ENCODE results near the gene ZNF668.
"Not testable (repeated sequence)": the region's sequence is repeated elsewhere in the genome, so short reads cannot be mapped to it uniquely, and the experiment has no call there.

Gene ZNF668

DNA sequence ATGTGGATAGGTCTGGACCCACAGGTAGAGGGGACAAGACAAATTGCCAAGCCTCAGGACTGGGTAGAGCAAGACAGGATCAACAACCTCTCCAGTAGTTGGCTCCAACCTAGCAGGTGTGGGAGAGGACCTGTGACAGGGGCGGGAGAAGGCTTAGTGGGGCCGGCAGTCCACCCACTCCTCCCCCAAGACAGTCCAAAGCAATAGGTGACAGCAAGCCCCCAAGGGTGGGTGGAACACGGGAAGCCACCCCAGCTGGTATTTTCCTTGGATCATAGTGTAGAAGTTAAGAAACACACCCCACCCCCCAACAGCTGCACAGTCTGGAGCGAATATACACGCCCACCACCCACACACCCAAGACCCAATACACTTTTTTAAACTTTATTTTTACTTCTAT lies 44.8 kb downstream of the ZNF668 start:
- H3K27ac ChIP-seq (ENCODE audit: insufficient read depth, low read depth, low read length, poor library complexity, severe bottlenecking), result no peak overlapping the region
- H3K36me3 ChIP-seq (ENCODE audit: control insufficient read depth, insufficient read depth, low read length), result no peaks in the 10 kb centered on the region
- H3K9me3 ChIP-seq (ENCODE audit: control insufficient read depth, low read length), result no peaks in the 10 kb centered on the region
- H3K27me3 ChIP-seq (ENCODE audit: control insufficient read depth, insufficient read depth, low read length, poor library complexity, severe bottlenecking), result no peaks in the 10 kb centered on the region
- H3K4me3 ChIP-seq (ENCODE audit: insufficient read depth, low read depth, low read length), result no peak overlapping the region
- WGBS, 2 experiments, result 83 to 89% methylated on average over 3 of the region's 5 CpGs
- H3K4me1 ChIP-seq (ENCODE audit: control insufficient read depth, insufficient read depth, low read length), result no peaks in the 10 kb centered on the region

DNA sequence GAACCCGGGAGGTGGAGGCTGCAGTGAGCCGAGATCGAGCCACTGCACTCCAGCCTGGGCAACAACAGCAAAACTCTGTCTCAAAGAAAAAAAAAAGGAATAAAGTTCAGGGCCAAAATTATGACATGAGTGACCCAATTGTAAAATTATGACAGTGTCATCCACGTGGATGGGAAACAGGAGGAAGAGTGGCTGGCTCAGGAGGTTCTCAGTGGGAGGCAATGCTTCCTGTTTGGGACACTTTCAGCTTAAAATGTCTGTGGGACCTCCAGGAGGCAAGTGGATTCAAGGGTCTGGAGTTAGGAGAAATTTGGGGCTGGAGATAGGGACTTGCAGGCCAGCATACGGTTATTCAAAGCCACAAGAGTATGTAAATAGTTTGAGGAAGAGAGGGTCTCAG lies 48.7 kb downstream of the ZNF668 start:
- WGBS, 2 experiments, result 83 to 86% methylated on average over 5 of the region's 5 CpGs
- no peaks in the 10 kb centered on the region for H3K27me3 ChIP-seq (ENCODE audit: control insufficient read depth, insufficient read depth, low read length, poor library complexity, severe bottlenecking)
- no peak overlapping the region for H3K27ac ChIP-seq (ENCODE audit: insufficient read depth, low read depth, low read length, poor library complexity, severe bottlenecking)
- no peaks in the 10 kb centered on the region for H3K36me3 ChIP-seq (ENCODE audit: control insufficient read depth, insufficient read depth, low read length)
- H3K9me3 ChIP-seq (ENCODE audit: control insufficient read depth, low read length), result no peaks in the 10 kb centered on the region
- H3K4me1 ChIP-seq (ENCODE audit: control insufficient read depth, insufficient read depth, low read length), result no peaks in the 10 kb centered on the region
- no peak overlapping the region for H3K4me3 ChIP-seq (ENCODE audit: insufficient read depth, low read depth, low read length)

DNA sequence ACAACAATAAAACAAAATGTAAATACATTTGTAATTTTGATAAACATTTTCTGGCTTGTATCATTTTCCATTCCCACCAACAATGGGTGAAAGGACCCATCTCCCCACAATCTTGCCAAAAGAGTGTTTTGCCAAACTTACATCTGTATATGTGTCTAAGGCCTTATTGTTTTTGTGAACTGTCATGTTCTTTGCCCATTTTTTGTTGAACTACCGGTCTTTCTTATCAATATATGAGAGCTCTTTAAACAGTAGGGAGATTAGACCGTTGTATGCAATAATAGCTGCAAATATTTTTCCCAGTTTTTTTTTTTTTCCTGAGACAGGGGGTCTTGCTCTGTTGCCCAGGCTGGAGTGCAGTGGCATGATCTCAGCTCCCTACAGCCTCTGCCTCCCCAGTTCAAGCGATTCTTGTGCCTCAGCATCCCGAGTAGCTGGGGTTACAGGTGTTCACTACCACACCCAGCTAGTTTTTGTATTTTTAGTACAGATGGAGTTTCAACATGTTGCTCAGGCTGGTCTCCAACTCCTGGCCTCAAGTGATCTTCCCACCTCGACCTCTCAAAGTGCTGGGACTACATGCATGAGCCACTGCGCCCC lies 50.3 kb downstream of the ZNF668 start:
- Histone ChIP-seq H3K27me3 (ENCODE audit: control insufficient read depth, insufficient read depth, low read length, poor library complexity, severe bottlenecking) (no peaks in the 10 kb centered on the region), H3K4me3 (ENCODE audit: insufficient read depth, low read depth, low read length) (no peak overlapping the region), H3K36me3 (ENCODE audit: control insufficient read depth, insufficient read depth, low read length) (no peaks in the 10 kb centered on the region), H3K27ac (ENCODE audit: insufficient read depth, low read depth, low read length, poor library complexity, severe bottlenecking) (no peak overlapping the region), H3K9me3 (ENCODE audit: control insufficient read depth, low read length) (no peaks in the 10 kb centered on the region), H3K4me1 (ENCODE audit: control insufficient read depth, insufficient read depth, low read length) (no peaks in the 10 kb centered on the region)
- WGBS, 2 experiments, result 86% methylated on average over 6 of the region's 6 CpGs

DNA sequence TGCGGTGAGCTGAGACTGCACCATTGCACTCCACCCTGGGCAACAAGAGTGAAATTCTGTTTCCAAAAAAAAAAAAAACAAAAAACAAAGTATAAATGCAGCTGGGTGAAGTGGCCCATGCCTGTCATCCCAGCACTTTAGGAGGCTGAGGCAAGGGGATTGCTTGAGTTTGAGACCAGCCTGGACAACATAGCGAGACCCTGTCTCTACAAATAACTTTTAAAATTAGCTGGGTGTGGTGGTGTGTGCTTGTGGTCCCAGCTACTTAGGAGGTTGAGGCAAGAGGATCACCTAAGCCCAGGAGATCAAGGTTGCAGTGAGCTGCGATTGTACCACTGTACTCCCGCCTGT lies 50.8 kb downstream of the ZNF668 start:
- Histone ChIP-seq H3K9me3 (ENCODE audit: control insufficient read depth, low read length) (no peaks in the 10 kb centered on the region), H3K36me3 (ENCODE audit: control insufficient read depth, insufficient read depth, low read length) (no peaks in the 10 kb centered on the region), H3K27ac (ENCODE audit: insufficient read depth, low read depth, low read length, poor library complexity, severe bottlenecking) (no peak overlapping the region), H3K4me3 (ENCODE audit: insufficient read depth, low read depth, low read length) (no peak overlapping the region), H3K27me3 (ENCODE audit: control insufficient read depth, insufficient read depth, low read length, poor library complexity, severe bottlenecking) (no peaks in the 10 kb centered on the region), H3K4me1 (ENCODE audit: control insufficient read depth, insufficient read depth, low read length) (no peaks in the 10 kb centered on the region)
- 93 to 94% methylated on average over 2 to 4 of the region's 4 CpGs for WGBS, 2 experiments

DNA sequence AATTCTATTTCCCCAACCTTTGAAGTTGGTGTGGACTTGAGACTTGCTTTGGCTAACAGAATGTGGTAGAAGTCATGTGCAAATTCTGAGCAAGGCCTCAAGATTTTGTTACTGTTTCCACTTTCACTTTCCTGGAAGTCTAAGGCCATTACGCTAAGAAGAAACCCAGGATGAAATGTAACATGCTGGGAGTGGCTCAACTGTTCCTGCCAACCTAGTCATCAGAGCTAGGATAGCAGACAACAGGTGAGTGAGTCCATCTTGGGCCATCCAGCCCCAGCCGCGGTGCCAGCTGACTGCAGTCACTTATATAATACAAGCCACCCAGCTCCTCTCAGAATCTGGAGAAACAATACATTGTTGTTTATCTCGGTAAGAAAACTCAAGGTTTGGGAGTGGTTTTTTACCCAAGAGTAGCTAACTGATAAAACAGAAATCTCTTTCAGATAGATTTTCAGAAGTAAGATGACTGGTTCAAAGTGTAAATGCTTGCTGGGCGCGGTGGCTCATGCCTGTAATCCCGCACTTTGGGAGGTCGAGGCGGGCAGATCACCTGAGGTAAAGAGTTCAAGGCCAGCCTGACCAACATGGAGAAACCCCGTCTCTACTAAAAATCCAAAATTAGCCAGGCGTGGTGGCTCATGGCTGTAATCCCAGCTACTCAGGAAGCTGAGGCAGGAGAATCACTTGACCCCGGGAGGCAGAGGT lies 51.3 kb downstream of the ZNF668 start:
- Histone ChIP-seq H3K4me3 (ENCODE audit: insufficient read depth, low read depth, low read length) (no peak overlapping the region), H3K27me3 (ENCODE audit: control insufficient read depth, insufficient read depth, low read length, poor library complexity, severe bottlenecking) (no peaks in the 10 kb centered on the region), H3K36me3 (ENCODE audit: control insufficient read depth, insufficient read depth, low read length) (no peaks in the 10 kb centered on the region), H3K9me3 (ENCODE audit: control insufficient read depth, low read length) (no peaks in the 10 kb centered on the region), H3K4me1 (ENCODE audit: control insufficient read depth, insufficient read depth, low read length) (no peaks in the 10 kb centered on the region), H3K27ac (ENCODE audit: insufficient read depth, low read depth, low read length, poor library complexity, severe bottlenecking) (no peak overlapping the region)
- WGBS, 2 experiments, result 86% methylated on average over 12 of the region's 12 CpGs

DNA sequence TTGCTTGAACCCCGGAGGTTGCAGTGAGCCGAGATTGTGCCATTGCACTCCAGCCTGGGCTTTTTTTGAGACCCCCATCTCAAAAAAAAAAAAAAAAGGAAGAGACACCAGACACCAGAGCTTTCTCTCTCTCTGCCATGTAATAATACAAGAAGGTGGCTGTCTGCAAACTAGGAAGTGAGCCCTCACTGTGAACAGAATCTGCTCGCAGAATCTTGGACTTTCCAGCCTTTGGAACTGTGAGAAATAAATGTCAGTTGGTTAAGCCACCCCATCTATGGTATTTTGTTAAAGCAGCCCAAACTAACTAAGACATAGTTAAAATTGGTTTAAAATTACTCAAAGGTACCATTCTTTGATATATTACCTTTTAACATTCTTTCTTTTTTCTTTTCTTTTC lies 53.5 kb downstream of the ZNF668 start:
- WGBS, 2 experiments, result 91 to 92% methylated on average over 3 of the region's 3 CpGs
- Histone ChIP-seq H3K4me3 (ENCODE audit: insufficient read depth, low read depth, low read length) (no peak overlapping the region), H3K36me3 (ENCODE audit: control insufficient read depth, insufficient read depth, low read length) (no peaks in the 10 kb centered on the region), H3K9me3 (ENCODE audit: control insufficient read depth, low read length) (no peaks in the 10 kb centered on the region), H3K27me3 (ENCODE audit: control insufficient read depth, insufficient read depth, low read length, poor library complexity, severe bottlenecking) (no peaks in the 10 kb centered on the region), H3K27ac (ENCODE audit: insufficient read depth, low read depth, low read length, poor library complexity, severe bottlenecking) (no peak overlapping the region), H3K4me1 (ENCODE audit: control insufficient read depth, insufficient read depth, low read length) (no peaks in the 10 kb centered on the region)

DNA sequence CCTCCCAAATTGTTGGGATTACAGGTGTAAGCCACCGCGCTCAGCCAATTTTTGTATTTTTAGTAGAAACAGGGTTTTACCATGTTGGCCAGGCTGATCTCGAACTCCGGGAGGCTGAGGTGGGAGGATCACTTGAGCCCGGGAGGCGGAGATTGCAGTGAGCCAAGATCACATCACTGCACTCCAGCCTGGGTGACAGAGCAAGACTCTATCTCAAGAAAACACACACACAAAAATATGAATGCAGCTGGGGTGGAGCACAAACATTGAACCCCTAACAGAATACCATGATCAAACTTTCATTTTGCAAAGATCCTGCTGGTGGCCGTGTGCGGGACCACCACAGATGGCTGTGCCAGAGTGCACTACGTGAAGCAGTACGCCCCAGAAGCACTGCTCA lies 56.3 kb downstream of the ZNF668 start:
- WGBS, 2 experiments, result 91 to 95% methylated on average over 9 to 10 of the region's 10 CpGs
- not testable (repeated sequence) for H3K27me3 ChIP-seq (ENCODE audit: control insufficient read depth, insufficient read depth, low read length, poor library complexity, severe bottlenecking); H3K9me3 ChIP-seq (ENCODE audit: control insufficient read depth, low read length); H3K4me3 ChIP-seq (ENCODE audit: insufficient read depth, low read depth, low read length); H3K27ac ChIP-seq (ENCODE audit: insufficient read depth, low read depth, low read length, poor library complexity, severe bottlenecking); H3K4me1 ChIP-seq (ENCODE audit: control insufficient read depth, insufficient read depth, low read length); H3K36me3 ChIP-seq (ENCODE audit: control insufficient read depth, insufficient read depth, low read length)

DNA sequence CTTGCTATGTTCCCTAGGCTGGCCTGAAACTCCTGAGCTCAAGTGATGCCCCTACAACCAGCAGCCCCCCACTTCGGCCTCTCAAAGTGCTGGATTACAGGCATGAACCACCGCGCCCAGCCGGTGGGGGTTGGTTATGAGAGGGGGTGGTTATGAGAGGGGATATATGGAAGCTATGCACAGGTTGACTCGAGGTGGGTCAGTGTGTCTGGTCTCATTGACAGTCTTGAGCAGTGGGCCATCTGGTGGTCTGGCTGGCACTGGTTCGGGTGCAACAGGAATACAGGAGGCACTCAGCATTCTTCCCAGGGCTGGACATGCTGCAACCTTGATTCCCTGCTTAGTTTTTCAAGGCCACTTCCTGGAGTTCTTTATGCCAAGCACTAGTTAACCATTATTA lies 58.0 kb downstream of the ZNF668 start:
- no peak overlapping the region for H3K27ac ChIP-seq (ENCODE audit: insufficient read depth, low read depth, low read length, poor library complexity, severe bottlenecking)
- no peaks in the 10 kb centered on the region for H3K9me3 ChIP-seq (ENCODE audit: control insufficient read depth, low read length)
- peaks cover 7% of the 10 kb centered on the region for H3K27me3 ChIP-seq (ENCODE audit: control insufficient read depth, insufficient read depth, low read length, poor library complexity, severe bottlenecking)
- 69 to 81% methylated on average over 6 of the region's 6 CpGs for WGBS, 2 experiments
- H3K4me3 ChIP-seq (ENCODE audit: insufficient read depth, low read depth, low read length), result no peak overlapping the region
- H3K36me3 ChIP-seq (ENCODE audit: control insufficient read depth, insufficient read depth, low read length), result no peaks in the 10 kb centered on the region
- H3K4me1 ChIP-seq (ENCODE audit: control insufficient read depth, insufficient read depth, low read length), result no peaks in the 10 kb centered on the region

DNA sequence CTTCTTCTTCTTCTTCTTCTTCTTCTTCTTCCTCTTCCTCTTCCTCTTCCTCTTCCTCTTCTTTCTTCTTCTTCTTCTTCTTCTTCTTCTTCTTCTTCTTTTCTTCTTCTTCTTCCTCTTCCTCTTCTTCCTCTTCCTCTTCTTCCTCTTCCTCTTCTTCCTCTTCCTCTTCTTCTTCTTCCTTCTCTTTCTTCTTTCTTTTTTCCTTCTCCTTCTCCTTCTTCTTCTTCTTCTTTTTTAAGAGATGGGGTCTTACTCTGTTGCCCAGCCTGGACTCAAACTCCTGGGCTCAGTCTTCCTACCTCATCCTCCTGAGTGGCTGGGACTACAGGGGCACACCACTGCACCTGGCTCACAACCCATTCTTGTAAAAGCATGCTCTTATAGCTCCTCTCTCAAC lies 60.7 kb downstream of the ZNF668 start:
- H3K36me3 ChIP-seq (ENCODE audit: control insufficient read depth, insufficient read depth, low read length); H3K27ac ChIP-seq (ENCODE audit: insufficient read depth, low read depth, low read length, poor library complexity, severe bottlenecking): not testable (repeated sequence)

DNA sequence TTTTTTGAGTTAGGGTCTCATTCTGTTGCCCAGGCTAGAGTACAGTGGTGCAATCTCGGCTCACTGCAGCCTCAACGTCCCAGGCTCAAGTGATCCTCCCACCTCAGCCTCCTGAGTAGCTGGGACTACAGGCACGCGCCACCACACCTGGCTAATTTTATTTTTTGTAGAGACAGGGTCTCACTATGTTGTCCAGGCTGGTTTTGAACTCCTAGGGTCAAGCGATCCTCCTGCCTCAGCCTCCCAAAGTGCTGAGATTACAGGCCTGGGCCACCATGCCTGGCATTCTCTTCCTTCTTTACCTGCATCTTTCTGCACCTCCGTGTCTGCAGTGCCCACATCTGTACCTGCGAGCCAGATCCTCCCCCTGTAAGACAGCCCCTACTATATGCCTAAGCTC lies 62.2 kb downstream of the ZNF668 start:
- not testable (repeated sequence) for H3K36me3 ChIP-seq (ENCODE audit: control insufficient read depth, insufficient read depth, low read length); H3K4me1 ChIP-seq (ENCODE audit: control insufficient read depth, insufficient read depth, low read length); H3K27me3 ChIP-seq (ENCODE audit: control insufficient read depth, insufficient read depth, low read length, poor library complexity, severe bottlenecking); H3K4me3 ChIP-seq (ENCODE audit: insufficient read depth, low read depth, low read length); H3K27ac ChIP-seq (ENCODE audit: insufficient read depth, low read depth, low read length, poor library complexity, severe bottlenecking); H3K9me3 ChIP-seq (ENCODE audit: control insufficient read depth, low read length)
- WGBS, 2 experiments, result 91 to 92% methylated on average over 7 of the region's 7 CpGs

More for the DNA sequence above, 60.7 kb downstream of the ZNF668 start:
- not testable (repeated sequence) for H3K9me3 ChIP-seq (ENCODE audit: control insufficient read depth, low read length); H3K4me1 ChIP-seq (ENCODE audit: control insufficient read depth, insufficient read depth, low read length); H3K4me3 ChIP-seq (ENCODE audit: insufficient read depth, low read depth, low read length); H3K27me3 ChIP-seq (ENCODE audit: control insufficient read depth, insufficient read depth, low read length, poor library complexity, severe bottlenecking)

All from ectodermal cell (in vitro differentiated cells).